Transverse colon (tissue), 4 donors: ENCODE results near the gene B3GNT7. TPM values are rescaled to one million over a fixed set of nuclear protein-coding genes. Genes with fewer than 3 reads are reported as not detected.

Experiments
- DNase-seq: peaks from one replicate; pipeline ENCODE4 v3.0.0-alpha.2; 2019
- H3K27ac ChIP-seq, 4 donors: fragments of 200-600 bp; sonication (generic); 2 replicates each; pipeline ENCODE4 v1.5.1; 2016 to 2018; ENCODE audit warnings: inconsistent platforms in 4 of 4
- H3K27me3 ChIP-seq: fragments of 200-600 bp; sonication (generic); 2 replicates; pipeline ENCODE4 v1.5.1; 2017; ENCODE audit warnings: inconsistent platforms
- H3K36me3 ChIP-seq, 4 donors: fragments of 200-600 bp; sonication (generic); 2 replicates each; pipeline ENCODE4 v1.5.1; 2017 to 2019; ENCODE audit warnings: inconsistent platforms in 4 of 4
- H3K4me1 ChIP-seq, 4 donors: fragments of 200-600 bp; sonication (generic); 2 replicates each; pipeline ENCODE4 v1.5.1; 2017 to 2020; ENCODE audit warnings: inconsistent platforms in 4 of 4
- H3K4me3 ChIP-seq, 4 donors: fragments of 200-600 bp; sonication (generic); 1 replicate in 1 of 4; 2 replicates in 3 of 4; pipeline versions ENCODE4 v1.5.1 to v1.6.1; 2017 to 2019; ENCODE audit warnings: inconsistent platforms in 4 of 4
- H3K9me3 ChIP-seq, 2 donors: fragments of 200-600 bp; sonication (generic); 2 replicates each; pipeline ENCODE4 v1.5.1; 2017 to 2019; ENCODE audit warnings: inconsistent platforms in 2 of 2
- EP300 ChIP-seq: sonication (generic); formaldehyde crosslinking; IDR thresholded peaks from one replicate; pipeline ENCODE4 v1.6.1; 2017; ENCODE audit warnings: antibody characterized with exemption, low read depth
- POLR2A ChIP-seq: fragments of 450-650 bp; IDR thresholded peaks from one replicate; pipeline ENCODE4 v1.6.1; 2016; ENCODE audit warnings: antibody characterized with exemption, mild to moderate bottlenecking, moderate library complexity
- POLR2AphosphoS5 ChIP-seq, 3 donors: sonication (generic); formaldehyde crosslinking; IDR thresholded peaks; one replicate each; pipeline ENCODE4 v1.6.1; 2016; ENCODE audit warnings: antibody characterized with exemption in 3 of 3
- WGBS, 2 donors: methylation state at CpG; one replicate each; pipeline ENCODE4 v1.1.5; 2018; ENCODE audit warnings: low coverage in 1 of 2; 5-methylcytosine and 5-hydroxymethylcytosine counted together
- in situ Hi-C, 4 donors: fragments of 200-750 bp; cut with MboI; loops; one replicate each; pipeline versions ENCODE4 v1.15.0 to v1.15.1; 2017; ENCODE audit warnings: low sequenced_read_pairs in 3 of 4, low pct_ligation_motif_present in 1 of 4, low pct_unique_long_range_greater_than_20kb in 1 of 4
- intact Hi-C: fragments of 100-400 bp; cut with DNase I; formaldehyde crosslinking; loops from one replicate; pipeline ENCODE4 v1.15.1; 2023; ENCODE audit warnings: low total_unique reads
- total RNA-seq, 4 donors: library from RNA; depleted of rRNA; stranded (reverse); fragments of >200 nt; gene quantifications; one replicate each; pipeline ENCODE4 v1.1.0, GENCODE V29; 2016
- TF ChIP-seq, protein P1 (sequence below), 5 experiments: fragments of 200-600 bp in 3 of 5; fragments of 450-650 bp in 2 of 5; sonication (generic) in 3 of 5; IDR thresholded peaks; 1 replicate in 2 of 5; 2 replicates in 3 of 5; pipeline ENCODE4 v1.5.1; 2016 to 2017; ENCODE audit warnings: antibody characterized with exemption in 5 of 5, inconsistent platforms in 3 of 5, mild to moderate bottlenecking in 2 of 5, moderate library complexity in 1 of 5

The B3GNT7 gene
- total RNA-seq, 4 donors from 2014 or later: 41.8 to 113 (median 55.2) TPM

DNA sequence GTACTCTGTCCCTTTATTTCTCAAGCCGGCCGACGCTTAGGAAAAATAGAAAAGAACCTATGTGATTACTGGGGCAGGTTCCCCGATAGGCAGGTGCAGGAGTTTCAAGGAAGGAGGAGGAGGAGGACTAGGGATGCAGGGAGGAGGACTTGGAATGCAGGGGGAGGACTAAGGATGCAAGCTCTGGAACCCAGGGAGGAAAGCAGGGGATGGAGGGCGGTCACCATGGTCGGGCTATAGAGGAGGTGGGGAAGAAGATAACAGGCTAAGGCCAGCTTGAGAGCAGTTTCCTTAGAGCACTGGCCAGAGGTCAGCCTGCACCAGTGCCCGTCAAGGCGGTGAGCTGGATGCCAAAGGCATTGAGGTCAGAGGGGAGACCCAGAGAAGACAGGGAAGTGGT is 18.7 kb upstream of the B3GNT7 start:
- Histone ChIP-seq H3K36me3 (no peaks in the 10 kb centered on the region), H3K4me3 (no peak overlapping the region), H3K27me3 (no peaks in the 10 kb centered on the region), H3K9me3 (no peaks in the 10 kb centered on the region), H3K4me1 (peaks cover 0 to 29% (median 19%) of the 10 kb centered on the region in 4 donors), H3K27ac (no peak overlapping the region)
- intact Hi-C loops (no loop called here), in situ Hi-C loops (no loop called here)
- DNase-seq: no peak
- no peak for TF ChIP-seq POLR2A
- no peak for TF ChIP-seq EP300
- TF ChIP-seq, protein P1, sequence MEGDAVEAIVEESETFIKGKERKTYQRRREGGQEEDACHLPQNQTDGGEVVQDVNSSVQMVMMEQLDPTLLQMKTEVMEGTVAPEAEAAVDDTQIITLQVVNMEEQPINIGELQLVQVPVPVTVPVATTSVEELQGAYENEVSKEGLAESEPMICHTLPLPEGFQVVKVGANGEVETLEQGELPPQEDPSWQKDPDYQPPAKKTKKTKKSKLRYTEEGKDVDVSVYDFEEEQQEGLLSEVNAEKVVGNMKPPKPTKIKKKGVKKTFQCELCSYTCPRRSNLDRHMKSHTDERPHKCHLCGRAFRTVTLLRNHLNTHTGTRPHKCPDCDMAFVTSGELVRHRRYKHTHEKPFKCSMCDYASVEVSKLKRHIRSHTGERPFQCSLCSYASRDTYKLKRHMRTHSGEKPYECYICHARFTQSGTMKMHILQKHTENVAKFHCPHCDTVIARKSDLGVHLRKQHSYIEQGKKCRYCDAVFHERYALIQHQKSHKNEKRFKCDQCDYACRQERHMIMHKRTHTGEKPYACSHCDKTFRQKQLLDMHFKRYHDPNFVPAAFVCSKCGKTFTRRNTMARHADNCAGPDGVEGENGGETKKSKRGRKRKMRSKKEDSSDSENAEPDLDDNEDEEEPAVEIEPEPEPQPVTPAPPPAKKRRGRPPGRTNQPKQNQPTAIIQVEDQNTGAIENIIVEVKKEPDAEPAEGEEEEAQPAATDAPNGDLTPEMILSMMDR (IDR thresholded peaks at IDR 0.05): no peak
- 80 to 82% methylated on average over 6 to 8 of the region's 8 CpGs for WGBS, 2 donors

DNA sequence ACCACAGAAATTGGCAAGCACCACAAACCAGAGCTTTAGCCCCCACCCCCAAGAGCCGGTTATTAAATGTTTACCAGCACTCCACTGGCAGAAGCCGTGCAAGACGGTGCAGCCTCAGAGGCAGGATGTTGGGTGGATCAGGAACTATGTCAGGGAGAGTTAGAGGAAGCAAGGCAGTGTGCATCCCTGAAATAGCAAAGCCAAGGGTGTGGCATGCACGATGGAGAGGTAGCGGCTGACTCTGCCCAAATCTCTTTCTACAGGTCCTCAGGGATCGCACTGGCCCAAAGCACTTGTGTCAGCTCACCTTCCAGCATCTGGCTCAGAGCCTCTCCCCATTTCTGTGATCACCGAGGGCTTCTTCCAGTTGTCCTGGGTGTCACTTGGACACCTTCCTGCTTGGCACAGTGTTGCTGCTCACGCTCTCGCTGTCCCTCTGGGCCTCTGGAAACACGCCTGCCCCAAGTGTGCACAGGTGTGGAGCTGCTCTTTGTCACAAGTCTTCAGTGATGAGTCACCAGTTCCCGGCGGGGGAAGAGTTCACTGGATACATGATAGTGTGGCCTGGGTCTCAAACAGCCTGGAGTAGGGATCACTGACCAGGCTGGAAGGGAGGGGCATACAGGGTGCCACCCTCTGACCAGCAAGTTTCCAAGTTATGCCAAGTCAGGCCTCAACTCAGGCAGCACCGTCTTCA is 17.3 kb upstream of the B3GNT7 start:
- 58 to 79% methylated on average over 5 to 13 of the region's 13 CpGs for WGBS, 2 donors
- Histone ChIP-seq H3K27ac (peak overlapping the region; percentile 0 to 77 (median 59)), H3K4me3 (no peak overlapping the region), H3K9me3 (no peaks in the 10 kb centered on the region), H3K36me3 (no peaks in the 10 kb centered on the region), H3K4me1 (peaks cover 0 to 30% (median 22%) of the 10 kb centered on the region in 4 donors), H3K27me3 (no peaks in the 10 kb centered on the region)
- TF ChIP-seq, protein P1 (IDR thresholded peaks at IDR 0.05): no peak
- peak in 1 of 3 donors; percentile 23 for TF ChIP-seq POLR2AphosphoS5 (IDR thresholded peaks at IDR 0.05)
- in situ Hi-C loops (no loop called here), intact Hi-C loops (no loop called here)
- DNase-seq: peak; percentile 80

DNA sequence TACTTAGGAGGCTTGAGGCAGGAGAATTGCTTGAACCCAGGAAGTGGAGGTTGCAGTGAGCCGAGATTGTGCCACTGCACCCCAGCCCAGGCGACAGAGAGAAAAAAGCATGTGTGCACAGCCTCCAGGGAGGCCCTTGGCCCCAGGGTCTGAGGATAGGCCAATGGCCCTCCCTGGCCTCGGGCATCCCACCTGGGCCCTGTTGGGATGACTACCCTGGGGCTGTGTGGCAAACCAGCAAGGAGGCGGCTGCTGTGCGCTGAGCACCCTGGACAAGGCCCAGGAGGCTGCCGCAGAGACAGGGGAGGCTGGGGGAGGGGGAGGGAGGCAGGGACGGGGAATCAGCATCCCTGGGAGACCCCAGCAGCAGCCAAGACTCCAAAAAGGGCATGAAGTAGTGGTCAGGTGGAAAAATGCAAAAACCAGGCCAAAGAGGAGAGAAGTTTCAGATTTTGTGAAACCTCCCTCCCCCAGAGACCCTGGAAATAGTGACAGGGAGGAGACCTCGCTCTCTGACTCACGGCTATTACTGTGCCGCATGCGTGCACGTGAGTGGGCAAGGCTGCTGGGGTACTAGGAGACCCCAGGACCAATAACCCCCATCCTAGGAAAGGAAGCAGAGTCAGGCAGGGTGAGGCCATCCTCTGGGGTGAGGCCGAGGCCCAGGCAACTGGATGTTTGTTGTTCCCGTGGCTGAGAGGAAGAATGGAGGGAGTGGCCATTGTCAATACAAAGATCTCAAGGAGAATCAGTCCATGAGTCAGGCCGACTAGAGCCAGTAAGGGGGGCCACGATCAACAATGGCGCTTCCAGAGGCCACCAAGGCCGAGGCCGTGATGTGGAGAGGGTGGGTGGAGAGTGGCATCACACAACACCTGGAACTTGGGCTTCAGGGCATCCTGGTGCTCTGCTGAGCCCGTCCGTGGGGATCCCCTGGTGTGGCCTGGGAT is 16.0 kb upstream of the B3GNT7 start:
- Histone ChIP-seq H3K9me3 (no peaks in the 10 kb centered on the region), H3K4me1 (peaks cover 0 to 38% (median 30%) of the 10 kb centered on the region in 4 donors), H3K27me3 (no peaks in the 10 kb centered on the region), H3K27ac (peak overlapping the region in 3 of 4 donors; percentile 66 to 77 (median 76)), H3K4me3 (no peak overlapping the region), H3K36me3 (no peaks in the 10 kb centered on the region)
- intact Hi-C loops (no loop called here), in situ Hi-C loops (no loop called here)
- 37 to 72% methylated on average over 7 to 21 of the region's 21 CpGs for WGBS, 2 donors
- TF ChIP-seq POLR2AphosphoS5 (IDR thresholded peaks at IDR 0.05) (peak in 1 of 3 donors; percentile 21), POLR2A (no peak), EP300 (peak; percentile 14)
- TF ChIP-seq, protein P1 (IDR thresholded peaks at IDR 0.05): no peak
- peak; percentile 71 for DNase-seq

DNA sequence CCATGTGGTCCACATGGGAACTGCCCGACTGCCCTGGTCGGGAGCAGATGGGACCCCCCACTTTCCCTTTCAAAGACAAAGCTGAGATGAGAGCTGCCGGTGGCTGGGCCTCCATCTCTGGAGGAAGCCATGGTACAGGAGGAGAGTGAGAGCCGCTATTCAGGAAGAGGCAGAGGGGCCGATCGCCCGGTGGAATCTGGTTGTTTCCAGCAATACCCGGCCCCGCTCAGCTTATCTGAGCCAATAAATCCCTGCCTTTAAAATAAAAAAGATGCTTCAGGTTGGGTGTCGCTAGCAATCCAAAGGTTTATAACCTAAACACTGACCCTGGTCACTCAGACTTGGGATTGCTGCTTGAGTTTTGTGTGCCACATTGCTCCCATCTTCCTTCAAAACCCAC is 15.2 kb upstream of the B3GNT7 start:
- no peak for DNase-seq
- TF ChIP-seq, protein P1 (IDR thresholded peaks at IDR 0.05): no peak
- TF ChIP-seq POLR2AphosphoS5 (IDR thresholded peaks at IDR 0.05) (no peak), POLR2A (no peak), EP300 (no peak)
- Histone ChIP-seq H3K4me1 (peaks cover 0 to 38% (median 30%) of the 10 kb centered on the region in 4 donors), H3K27me3 (no peaks in the 10 kb centered on the region), H3K36me3 (no peaks in the 10 kb centered on the region), H3K27ac (peak overlapping the region in 3 of 4 donors; percentile 45 to 76 (median 66)), H3K4me3 (no peak overlapping the region), H3K9me3 (peaks cover 0 to 3% of the 10 kb centered on the region in 2 donors)
- in situ Hi-C loops (no loop called here), intact Hi-C loops (no loop called here)
- WGBS, 2 donors: 83% methylated on average over 10 of the region's 10 CpGs; no CpG with 5 or more reads in 1 of the 2 donors
